ENCODE data around the gene NUP210L.

Gene NUP210L

DNA sequence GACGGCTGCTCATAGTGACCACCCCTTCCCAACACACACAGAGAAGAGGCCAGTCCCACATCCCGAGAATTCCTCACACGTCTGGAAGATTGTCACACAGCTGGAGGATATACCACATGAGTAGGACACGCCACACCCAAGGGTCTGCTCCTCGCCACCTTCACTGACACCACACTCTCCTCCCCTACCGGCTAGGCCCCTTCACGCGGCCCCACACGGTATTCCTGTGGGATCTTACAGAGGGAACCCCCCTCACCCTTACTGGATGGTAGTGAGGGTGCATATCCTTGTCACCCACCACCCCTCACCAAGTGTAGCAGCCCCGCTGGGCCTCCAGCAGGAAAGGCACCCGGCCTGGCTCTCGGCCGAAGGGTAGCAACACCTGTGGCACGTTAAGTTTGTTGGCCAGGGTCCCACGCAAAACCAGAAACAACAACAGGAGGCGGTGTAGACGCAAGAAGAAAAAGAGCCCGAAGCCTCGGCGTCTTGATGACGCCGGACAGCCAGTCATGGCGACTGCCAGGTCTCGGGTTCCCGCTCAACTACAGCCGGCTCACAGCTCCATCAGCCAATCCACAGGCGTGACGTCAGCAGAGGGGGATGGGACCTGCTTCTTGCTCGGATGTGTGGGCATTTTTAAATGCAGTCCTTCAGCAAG lies at the start of gene NUP210L:
Gene NUP210L, minus strand, starts transcription at position 540 of the 658 bp plus-strand sequence.
- DNase-seq: no peak

DNA sequence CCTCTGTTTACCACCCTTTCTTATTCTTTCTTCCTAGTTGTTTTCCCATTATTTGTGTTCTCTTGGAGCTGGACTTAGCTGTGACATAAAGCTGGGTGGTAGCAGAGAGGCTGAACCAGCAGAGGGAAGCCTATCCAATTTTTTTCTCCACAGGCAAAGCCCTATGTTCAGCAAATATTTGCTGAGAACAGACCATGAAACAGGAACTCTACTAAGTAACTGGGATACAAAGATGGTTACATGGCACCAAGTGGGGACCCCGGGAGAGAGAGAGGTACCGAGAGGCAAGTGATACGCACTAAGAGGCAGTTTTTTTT lies 44.6 kb upstream of the NUP210L start:
- no peak for DNase-seq

GRCh38 chr1:154198756-154199562 lies 44.1 kb upstream of the NUP210L start:
- peak; percentile 63 for DNase-seq

GRCh38 chr1:154193821-154194220 lies 38.9 kb upstream of the NUP210L start:
- no peak for DNase-seq

DNA sequence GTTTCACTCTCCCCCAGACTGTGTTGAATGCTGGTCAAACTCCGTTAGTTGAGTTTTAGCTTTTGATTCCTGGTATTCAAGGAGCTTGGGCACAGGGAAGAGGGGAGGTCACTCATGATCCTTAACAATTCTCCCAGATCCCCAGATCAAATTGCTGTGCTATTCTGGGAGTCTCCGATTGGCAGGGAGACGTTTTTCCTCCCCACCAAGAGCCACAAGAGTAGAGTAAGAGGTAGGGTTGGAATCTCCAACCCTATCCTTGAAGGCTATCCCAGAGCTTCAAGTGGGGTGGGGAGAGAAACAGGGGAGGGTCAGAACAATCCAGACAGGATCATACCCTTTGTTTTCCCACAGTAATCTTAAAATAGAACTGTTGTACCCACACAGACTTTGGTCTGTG lies 37.6 kb upstream of the NUP210L start:
- no peak for DNase-seq

DNA sequence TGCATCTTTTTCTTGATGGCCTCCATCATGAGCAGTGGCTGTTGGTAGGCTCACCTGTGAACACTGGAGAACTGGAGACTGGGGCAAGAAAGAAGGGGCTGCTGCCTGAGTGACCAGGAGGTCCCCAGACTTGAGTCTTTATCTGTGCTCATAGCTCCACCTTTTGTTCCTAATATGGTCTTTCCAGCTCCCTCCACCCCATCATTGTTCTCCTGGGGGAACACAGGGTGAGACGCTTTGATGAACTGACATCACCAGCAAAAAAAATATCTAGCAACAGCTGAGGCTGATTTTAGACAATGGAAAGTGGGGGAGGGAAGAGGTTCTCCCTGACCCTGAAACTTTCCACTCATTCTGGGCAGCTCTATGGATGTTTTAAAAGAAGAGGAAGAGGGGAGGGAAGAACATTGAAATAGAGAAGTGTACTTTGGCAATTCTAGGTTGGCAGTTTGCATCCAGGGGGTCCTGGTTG lies 37.2 kb upstream of the NUP210L start, which contains the start of gene TPM3:
Gene TPM3, minus strand, starts transcription at position 111 of the 472 bp plus-strand sequence. Its CDS starts 82 bp downstream, at position 29.
- no peak for DNase-seq

- DNase-seq: no peak
These were observed 35.7 kb upstream of the NUP210L start for GRCh38 chr1:154190550-154190949.

DNA sequence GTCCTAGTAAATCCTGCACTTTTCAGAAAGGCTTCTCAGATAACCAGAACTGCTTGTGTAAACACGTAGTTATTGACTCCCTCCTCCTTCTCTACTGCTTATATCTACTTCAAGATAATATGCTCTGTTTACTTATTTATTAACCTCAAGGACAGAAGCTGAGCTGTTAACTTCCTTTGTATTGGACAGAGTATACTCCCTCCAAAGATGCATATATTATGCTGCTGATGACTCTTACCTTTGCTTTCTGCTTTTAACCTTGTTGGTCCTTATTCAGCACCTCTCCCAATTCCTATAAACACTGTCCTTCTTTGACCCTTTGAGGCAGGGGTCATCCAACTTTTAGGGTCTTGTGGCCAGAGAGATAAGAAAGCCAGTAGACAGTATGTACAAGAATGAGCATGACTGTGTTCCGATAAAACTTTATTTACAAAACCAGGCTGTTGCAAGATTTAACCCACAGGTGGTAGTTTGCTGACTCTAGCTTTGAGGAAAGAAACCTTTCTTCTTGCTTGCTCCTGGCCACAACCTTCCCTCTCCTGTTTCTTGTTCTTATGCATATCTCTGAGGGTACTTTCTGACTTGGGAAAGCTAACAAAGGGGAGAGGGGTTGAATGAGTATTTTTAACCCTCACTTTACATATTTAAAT lies 32.1 kb upstream of the NUP210L start:
- no peak for DNase-seq

DNA sequence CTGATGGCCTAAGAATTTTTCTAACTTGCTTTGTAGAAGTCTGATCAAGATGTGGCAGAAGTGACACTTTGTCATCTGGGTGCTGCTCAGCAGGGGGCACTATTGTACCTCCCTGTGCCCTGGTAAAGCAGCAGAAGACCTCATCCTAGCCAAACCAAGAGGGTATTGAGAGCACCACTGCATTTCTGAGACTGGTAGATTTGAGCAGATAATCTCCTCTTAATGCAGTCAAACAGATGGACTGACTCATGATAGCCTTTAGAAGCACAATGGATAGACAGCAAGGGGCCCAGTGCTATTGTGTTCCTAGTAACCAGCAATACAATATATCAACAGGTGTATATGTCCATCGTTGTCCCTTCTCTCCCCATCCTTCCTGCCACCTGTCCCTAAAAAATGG lies 31.3 kb upstream of the NUP210L start:
- DNase-seq: peak; percentile 70

- peak; percentile 94 for DNase-seq
These were observed 28.4 kb upstream of the NUP210L start for GRCh38 chr1:154183046-154183915.

DNA sequence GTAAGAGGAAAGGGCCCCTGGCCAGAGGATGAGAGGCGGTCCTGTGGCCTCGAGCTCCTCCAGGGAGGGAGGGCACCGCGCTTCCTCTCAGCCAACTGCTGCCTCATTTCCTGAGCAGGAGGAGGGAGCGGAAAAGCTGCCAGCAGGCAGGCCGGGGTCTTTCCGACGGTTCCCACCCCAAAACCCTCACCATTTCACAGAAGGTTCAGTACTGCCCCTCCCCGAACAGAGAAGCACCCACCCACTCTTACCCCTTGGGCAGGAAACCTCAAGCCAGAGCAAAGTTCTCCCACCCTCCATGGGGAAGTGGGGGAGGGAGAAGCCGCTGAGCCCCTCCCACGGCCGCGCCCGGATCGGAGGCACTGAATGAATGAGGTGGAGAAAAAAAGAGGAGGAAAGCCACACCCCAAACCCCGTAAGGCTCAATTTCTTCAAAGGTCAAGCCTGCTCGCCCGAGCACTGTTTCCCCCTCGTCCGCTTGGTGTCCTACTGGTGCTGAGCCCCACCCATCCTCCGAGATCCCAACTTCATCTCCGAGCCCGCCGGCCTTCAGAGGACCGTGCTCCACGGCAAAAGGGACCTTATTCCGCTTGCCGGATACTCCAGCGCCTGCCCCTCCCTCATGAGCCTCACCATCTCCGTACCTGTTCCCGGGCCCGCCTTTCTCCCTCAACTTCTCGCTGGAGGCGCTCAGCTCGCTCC lies 27.6 kb upstream of the NUP210L start:
- DNase-seq: peak; percentile 74

DNA sequence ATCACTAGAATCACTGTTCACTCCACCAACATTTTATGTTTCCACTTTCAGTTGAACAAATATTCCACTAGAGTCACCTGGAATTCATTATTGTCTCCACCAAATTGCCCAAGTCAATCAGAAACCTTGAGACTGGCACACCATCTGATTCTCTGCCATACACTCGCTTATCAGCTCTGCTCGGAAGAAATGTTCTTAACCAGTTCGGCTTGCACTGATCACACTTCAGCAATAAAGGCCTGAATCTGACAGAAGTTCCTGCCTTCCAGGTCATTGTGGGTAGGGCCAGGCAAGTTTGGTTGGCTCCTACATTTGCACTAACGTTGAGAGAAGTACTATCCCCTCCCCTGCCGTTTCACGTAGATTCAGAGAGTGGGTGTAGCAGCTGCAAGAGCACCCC lies 27.1 kb upstream of the NUP210L start:
- DNase-seq: no peak

DNA sequence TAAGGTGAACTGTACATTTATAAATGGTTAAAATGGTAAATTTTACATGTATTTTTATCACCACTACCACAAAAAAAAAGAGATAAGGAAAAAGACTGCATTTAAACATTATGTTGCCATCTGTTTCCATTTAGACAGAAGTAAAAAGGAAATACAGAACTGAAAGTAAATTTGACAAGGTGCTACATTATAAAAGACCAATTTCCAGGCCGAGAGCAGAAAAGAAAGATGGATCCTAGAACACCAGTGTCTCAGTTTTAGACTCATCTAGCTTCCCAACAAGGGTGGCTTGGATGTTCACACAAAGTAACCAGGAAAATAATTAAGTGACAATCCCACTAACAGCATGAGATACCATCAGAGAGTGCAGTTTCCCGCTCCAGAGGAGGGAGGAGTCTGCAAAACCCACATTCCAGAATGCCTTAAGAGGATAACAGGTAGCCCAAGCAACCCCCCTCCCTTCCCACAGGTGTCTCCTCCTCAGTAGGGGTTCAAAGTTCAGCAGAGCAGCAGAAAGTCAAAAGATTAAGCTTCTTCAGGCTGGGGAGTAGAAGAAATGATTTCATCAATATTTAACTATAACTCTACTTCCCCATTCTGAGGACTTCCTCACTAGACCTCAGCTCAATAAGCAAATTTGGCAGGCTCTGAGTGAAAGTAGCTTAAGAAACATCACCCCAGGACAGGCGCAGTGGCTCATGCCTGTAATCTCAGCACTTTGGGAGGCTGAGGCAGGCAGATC lies 25.2 kb upstream of the NUP210L start:
- no peak for DNase-seq

DNA sequence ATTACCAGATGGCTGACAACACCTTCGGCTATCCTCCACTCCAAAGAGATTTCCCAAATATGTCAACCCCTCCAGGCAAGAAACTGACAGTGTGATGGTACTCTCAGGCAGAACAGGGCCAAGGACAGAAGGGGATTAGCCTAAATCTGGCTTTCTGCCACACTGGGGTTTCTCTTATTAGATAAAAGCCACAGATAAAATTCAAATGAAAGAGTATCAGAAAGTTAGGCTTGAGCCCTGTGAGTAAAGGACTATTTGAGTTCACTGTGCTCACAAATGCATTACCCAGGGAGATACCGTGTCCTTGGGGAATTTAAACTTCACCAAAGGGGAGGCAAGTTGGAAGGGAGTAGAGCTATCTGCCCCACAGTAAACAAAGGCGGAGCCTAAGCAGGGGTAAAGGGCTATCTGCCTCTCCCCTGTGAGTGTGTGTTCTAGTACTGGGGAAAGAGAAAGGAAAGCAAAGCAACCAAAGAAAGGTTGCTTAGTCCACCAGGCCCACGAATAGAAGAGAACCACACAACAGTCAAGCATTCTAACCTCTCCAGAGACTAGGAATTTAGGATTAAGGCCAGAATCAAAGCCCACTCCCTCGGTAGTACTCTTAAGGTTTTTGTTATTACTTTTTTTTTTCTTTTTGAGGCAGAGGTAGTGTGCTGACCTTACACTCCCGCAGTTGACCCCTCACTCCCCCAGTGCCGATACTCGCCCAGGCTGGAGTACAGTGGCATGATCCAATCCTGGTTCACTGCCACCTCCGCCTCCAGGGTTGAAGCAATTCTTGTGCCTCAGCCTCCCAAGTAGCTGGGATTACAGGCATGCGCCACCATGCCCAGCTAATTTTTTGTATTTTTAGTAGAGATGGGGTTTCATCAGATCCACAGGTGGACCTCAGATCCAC lies 24.3 kb upstream of the NUP210L start:
- no peak for DNase-seq

- no peak for DNase-seq
These were observed 23.1 kb upstream of the NUP210L start for GRCh38 chr1:154178013-154178412.

DNA sequence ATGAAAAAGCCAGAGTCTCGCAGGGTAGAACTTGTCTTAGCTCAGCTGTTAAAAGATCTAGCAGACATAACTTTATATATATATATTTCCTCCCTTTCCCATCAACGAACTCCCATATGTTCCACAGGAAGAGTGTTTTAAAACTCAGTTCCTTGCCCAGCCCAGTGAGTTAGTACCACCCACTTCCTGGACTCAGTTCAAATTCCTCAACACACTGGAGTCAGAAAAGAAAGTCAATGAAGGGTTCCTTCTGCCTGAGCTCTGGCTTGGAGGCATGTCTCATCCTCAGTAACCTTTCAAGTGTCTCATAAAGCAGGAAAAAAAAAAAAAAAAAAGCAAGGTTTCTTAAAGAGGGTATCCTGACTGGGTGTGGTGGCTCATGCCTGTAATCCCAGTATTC lies 21.5 kb upstream of the NUP210L start:
- peak; percentile 19 for DNase-seq

- DNase-seq: no peak
These were observed 19.8 kb upstream of the NUP210L start for GRCh38 chr1:154174654-154175053.

- no peak for DNase-seq
These were observed 17.0 kb upstream of the NUP210L start for GRCh38 chr1:154171880-154172279.

DNA sequence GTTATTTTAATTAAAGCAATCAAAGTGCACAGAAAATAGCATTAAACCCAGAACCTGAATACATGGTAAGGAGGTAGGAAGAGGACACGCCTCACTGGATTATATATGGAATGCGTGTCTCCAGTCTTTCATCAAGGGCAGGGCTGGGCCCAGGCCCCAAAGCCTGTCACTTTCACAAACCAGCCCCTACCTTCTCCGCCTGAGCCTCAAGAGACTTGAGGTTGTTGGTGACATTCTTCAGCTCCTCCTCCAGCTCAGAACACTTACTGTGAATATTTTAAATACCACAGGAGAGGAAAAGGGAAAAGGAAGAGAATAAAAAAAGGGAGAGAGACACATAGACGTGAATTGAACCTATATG lies 16.3 kb upstream of the NUP210L start:
- DNase-seq: no peak

DNA sequence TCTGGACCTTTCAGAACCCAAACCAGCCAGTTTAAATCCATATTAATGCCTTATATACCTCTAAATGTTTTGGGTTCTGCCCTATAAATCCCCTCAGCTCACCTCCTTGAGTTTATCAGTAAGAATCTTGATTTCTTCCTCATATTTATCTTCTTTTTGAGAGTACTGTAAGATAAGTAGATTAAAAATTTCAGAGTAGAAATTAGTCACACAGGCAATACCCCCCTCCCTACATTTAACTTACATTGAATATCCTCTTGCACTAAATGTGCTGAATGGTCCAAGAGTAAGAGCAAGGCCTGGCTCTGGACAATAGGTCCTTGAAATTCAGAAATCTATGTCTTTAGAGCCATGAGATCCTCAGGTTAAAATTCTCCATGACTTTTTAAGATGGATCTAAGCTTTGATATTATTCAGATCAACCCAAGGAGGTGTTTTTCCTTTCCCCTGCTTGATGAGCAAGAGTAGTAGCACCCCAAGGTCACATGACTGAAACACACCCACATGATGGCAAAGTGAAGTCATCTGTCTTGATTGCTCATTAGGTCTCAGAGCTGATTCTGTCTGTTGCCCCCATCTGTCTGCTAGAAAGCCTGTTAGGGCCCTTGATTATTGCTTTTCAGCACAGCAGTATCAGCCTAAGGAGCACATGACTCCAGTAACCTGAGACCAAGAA lies 15.8 kb upstream of the NUP210L start:
- peak; percentile 24 for DNase-seq

Measured in CD4-positive, alpha-beta T cell treated with Interleukin-17A for 4 hours (primary cell).